HG03571 (cell line): ENCODE measurements around the gene ART5.
"Not testable (repeated sequence)": the region's sequence is repeated elsewhere in the genome, so short reads cannot be mapped to it uniquely, and the experiment has no call there.

Source experiments
- ATAC-seq: cut with Tn5 transposase; IDR thresholded peaks from one replicate; pipeline ENCODE4 v1.9.1; 2021; ENCODE audit not compliant: unreplicated experiment

Gene ART5

GRCh38 chr11:3659595-3660515 lies 18.1 kb upstream of the ART5 start:
- ATAC-seq = no peak

DNA sequence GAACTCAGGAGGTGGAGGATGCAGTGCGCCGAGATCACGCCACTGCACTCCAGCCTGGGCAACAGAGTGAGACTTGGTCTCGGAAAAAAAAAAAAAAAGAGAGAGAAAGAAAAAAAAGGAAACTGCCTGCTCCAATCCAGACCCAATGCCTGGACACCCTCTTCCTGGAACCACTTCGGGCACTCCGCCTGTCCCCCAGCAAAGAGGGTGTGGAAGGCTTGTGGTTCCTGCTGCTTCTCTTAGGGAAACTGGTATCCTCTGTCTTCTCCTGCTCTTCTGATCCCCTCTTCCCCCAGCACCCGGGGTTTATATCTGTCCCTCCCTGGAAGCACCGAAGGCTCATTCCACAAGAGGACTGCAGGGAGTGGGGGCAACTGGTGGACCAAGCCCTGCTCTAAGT lies 16.5 kb upstream of the ART5 start:
- no peak for ATAC-seq

DNA sequence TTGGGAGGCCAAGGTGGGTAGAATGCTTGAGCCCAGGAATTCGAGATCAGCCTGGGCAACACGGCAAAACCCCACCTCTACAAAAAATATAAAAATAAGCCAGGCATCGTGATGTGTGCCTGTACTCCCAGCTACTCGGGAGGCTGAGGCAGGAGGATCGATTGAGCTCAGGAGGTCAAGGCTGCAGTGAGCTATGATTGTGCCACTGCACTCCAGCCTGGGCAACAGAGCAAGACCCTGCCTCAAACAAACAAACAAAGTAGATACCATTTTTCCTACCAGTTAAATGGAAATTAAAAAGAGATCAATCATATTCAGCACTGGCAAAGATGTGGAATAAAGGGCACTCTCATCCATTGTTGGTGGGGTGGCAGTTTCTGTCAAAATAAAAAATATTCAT lies 15.5 kb upstream of the ART5 start:
- ATAC-seq = not testable (repeated sequence)

- ATAC-seq = no peak
These were observed 13.8 kb upstream of the ART5 start for GRCh38 chr11:3655547-3655946.

GRCh38 chr11:3652514-3652913 lies 10.7 kb upstream of the ART5 start:
- ATAC-seq = not testable (repeated sequence)

DNA sequence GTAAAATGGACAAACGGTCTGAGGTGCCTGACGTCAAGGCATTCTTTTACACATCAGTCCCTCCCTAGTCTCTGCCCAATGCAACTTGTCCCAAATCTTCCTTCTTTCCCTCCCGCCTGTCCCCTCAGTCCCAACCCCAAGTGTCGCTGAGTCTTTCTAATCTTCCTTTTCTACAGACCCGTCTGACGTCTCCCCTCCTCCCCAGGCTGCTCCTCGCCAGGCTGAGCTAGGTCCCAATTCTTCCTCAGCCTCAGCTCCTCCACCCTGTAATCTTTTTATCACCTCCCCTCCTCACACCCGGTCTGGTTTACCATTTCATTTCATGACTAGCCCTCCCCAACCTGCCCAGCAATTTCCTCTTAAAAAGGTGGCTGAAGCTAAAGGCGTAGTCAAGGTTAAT lies 7.6 kb upstream of the ART5 start:
- not testable (repeated sequence) for ATAC-seq

DNA sequence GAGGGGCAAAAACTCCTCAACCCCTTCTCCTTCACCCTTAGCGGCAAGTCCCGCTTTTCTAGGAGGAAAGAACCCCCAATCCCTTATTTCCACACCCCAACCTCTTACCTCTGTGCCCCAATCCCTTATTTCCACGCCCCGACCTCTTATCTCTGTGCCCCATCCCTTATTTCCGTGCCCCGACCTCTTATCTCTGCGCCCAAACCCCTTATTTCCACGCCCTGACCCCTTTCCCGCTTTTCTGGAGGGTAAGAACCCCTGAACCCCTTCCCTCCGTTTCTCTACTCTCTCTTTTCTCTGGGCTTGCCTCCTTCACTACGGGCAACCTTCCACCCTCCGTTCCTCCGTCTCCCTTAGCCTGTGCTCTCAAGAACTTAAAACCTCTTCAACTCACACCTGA lies 7.1 kb upstream of the ART5 start:
- ATAC-seq = not testable (repeated sequence)

DNA sequence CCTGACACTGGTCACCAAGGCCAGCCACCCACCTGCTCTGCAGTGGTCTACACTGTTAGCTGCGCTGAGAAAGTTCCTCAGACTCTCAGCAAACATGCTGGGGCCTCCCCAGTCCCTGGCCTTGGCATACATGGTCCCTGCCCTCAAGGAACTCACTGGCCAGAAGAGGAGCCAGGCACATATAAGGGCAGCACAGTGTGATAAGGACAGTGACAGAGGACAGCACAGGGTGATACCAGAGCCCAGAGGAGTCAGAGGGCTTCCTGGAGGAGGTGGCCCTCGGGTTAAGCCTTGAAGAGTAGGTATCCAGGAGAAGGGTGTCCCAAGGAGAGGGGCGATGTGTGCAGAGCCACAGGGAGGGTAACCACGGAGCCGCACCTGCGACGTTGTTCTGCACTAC lies 3.8 kb upstream of the ART5 start:
- no peak for ATAC-seq

DNA sequence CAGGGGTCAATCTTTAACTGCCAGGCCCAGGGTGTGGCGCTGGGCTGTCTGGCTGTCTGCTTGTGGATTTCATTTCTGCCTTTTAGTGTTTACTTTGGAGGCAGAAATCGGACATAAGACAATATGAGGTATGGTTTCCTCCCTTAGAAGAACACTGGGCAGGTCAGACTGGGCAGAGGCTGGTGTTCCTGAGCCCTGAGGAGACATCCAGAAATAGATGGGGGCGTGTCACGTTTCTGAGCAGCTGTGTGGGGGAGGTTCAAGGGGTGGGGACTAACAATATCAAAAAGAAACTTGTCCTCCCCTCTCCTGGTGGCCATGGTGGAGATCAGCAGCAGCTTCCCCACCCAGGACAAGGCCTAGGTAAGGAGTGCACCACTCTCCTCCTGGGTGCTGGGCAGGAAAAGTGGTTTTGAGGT lies 3.0 kb upstream of the ART5 start, which contains the start of gene ART1:
TSS of gene ART1 (plus strand) at position 312 of the 419 bp plus-strand sequence. CDS start 14,086 bp downstream, outside the sequence.
- ATAC-seq = no peak

DNA sequence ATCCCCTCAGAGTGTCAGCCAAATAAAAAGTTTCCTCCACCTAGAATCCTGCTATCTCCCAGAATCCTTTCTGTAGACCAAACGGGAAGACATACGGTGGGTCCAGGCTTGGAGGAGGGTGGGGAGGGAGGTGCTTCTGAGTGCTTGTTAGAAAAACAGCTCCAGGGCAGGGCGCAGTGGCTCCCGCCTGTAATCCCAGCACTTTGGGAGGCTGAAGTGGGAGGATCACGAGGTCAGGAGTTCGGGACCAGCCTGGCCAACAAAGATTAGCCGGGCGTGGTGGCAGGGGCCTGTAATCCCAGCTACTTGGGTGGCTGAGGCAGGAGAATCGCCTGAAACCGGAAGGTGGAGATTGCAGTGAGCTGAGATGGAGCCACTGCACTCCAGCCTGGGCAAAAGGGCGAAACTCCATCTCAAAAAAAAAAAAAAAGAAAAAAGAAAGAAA lies 1.3 kb upstream of the ART5 start:
- ATAC-seq = not testable (repeated sequence)

DNA sequence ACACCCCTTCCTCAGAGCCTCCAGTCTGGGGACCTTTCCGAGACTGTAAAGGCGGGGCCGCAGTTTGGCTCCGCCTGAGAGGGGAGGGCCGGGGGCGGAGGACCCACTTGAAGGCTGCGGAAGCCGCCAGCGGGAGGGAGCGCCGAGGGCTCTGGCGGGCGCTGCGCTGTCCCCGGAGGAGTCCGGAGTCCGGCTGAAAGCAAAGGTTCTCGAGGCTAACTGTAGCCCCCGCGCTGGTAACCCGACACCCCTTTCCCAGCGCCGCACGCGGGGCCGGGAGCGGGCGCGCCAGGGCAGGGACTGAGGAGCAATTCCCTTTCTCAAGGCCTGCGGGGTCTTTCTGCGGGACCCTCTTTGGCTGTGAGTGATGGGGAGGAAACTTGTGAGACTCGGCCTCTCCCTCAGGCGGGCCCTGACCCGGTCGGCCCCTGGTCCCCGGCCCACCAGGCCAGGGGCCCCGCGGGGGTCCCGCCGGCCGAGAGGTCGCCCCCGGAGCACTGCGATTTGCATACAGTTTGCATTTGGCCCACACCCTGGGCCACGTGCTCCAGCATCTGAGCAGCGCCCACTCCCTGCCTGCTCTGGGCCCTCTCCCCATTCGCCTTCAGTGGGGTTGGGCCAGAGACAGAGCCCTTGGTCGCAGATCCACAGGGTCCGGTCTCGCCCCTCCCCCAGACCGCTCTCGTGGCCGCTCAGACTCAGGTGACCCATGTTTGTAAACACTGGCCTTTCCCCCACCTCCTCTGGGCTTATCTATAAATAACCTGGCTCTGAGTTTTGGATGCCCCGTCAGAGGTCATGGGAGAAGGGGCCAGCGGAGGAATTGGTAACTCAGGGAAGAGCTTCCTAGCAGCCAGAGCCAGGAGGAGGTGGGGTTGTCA lies 519 bp upstream of the ART5 start:
- ATAC-seq = no peak

- no peak for ATAC-seq
These were observed 601 bp downstream of the ART5 start for GRCh38 chr11:3641191-3641590.

- no peak for ATAC-seq
These were observed 2.0 kb downstream of the ART5 start for GRCh38 chr11:3639841-3640240.

- ATAC-seq = no peak
These were observed 3.3 kb downstream of the ART5 start for GRCh38 chr11:3638513-3638912.

GRCh38 chr11:3637201-3637600 lies 4.6 kb downstream of the ART5 start:
- ATAC-seq = no peak

- ATAC-seq = no peak
These were observed 6.0 kb downstream of the ART5 start for GRCh38 chr11:3635641-3636375.

DNA sequence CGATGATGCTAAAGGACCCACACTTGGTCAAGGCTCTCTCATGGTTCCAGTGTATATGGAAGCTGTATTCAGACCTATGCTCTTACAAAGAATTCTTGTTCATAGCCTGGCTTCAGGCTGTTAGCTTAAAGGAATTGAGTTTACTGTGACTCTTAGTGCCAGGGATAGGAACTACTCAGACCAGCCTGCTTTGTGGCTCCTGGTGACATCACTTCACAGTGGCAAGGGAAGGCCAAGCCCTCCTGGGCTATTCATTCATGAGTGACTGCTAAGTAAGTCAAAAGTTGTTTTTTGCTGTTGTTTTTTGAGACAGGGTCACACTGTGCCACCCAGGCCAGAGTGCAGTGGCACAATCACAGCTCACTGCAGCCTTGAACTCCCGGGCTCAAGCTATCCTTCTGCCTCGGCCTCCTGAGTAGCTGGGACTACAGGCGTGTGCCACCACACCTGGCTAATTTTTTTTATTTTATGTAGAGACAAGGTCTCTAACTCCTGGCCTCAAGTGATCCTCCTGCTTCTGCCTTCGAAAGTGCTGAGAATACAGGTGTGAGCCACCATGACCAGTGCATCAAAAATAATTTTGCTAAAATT lies 9.6 kb downstream of the ART5 start:
- ATAC-seq = no peak

DNA sequence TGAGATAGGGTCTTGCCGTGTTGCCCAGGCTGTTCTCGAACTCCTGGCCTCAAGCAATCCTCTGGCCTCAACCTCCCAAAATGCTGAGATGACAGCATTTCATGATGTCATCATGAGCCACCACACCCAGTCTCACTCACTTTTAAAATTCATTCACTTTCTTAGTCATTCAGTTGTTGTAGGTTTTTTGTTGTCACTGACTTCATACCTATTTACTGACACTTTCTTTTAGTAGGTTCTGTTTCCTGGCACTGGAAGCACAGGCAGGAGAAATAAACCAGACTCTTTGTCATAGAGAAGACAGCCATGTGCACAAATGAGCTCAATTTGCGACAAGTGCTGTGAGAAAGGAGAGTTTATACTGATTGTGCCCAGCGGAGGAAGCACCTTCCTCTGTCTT lies 10.5 kb downstream of the ART5 start:
- no peak for ATAC-seq

DNA sequence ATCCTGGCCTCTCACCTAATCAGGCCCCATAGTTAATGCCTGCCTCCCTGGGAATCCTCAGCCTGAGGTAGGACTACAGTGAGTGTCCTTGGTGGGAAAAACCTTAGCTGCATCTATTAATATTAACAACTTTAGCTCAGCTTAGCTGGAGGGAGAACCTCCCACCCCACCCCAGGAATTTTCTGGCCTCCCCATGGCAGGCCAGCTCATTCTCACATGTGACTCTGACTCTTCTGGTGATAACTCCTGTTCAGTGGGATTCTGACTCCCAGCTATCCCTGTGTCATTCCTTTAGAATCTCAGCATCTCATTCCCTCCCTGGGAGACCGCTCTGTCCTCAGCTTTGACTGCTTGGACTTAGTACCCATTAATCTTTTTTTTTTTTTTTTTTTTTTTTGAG lies 14.5 kb downstream of the ART5 start:
- no peak for ATAC-seq

DNA sequence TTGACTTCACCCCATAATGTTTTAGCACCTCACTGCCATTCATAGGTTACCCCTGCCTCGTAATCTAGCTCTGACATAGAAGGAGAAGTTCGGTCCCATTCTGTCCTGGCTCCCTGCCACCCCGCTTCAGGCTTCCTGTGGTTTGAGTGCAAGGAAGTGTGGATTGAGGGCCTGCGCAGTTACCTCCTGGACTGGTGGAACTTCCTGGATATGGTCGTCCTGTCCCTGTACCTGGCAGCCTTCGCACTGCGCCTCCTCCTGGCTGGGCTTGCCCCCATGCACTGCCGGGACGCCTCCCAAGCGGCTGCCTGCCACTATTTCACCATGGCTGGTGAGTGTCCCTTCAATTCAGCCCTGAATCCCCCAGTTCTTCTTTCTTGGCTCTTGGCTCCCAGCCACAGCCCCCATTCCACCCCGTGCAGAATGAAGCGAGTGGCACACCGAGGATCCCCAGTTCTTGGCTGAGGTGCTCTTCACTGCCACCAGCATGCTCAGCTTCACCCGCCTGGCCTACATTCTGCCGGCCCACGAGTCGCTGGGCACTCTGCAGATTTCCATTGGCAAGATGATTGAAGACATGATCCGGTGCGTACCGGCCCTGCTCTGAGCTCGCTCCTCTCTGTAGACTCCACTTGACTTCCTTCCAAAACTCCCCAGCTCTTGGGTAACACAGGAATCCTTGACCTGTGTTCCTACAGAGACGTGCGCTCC lies 15.4 kb downstream of the ART5 start:
- ATAC-seq = no peak
